ENCODE measurements around the gene LRP1B.

Gene LRP1B

DNA sequence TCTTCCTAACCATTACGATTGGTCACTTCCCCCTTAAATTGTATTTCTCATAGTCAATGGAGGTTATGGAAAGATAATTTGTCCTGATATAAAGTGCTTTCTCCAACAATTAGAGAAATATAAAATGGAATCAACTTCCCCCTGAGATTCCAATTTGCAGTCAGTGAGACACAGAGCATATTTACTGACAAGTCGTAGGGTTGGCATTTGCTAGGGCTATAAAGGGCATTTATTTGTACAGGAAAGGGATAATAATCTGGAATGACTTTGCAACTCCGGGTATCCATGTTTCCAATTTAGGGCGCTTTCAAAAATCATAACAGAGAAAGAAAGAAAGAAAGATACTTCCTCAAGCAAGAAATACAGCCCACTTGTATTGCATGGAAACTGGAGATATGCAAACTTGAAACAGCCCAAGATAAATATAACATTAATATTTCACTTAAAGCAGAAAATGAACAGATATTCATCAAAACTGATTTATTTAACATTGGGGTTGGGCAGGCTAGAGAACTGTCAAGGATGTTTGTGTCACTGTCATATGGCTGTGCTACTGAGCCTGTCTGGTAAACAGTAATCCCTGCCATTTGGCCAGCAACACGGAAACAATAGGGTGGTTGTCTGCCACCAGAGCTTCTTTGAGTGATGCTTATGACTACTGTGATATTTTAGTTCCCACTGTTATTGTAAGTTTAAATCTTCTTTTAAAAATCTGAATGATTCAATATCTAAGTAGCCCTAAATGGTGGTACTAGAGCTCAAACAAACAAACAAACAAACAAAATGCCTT is 621.8 kb downstream of the LRP1B start:
- no peak for DNase-seq (ENCODE audit: low spot score)

DNA sequence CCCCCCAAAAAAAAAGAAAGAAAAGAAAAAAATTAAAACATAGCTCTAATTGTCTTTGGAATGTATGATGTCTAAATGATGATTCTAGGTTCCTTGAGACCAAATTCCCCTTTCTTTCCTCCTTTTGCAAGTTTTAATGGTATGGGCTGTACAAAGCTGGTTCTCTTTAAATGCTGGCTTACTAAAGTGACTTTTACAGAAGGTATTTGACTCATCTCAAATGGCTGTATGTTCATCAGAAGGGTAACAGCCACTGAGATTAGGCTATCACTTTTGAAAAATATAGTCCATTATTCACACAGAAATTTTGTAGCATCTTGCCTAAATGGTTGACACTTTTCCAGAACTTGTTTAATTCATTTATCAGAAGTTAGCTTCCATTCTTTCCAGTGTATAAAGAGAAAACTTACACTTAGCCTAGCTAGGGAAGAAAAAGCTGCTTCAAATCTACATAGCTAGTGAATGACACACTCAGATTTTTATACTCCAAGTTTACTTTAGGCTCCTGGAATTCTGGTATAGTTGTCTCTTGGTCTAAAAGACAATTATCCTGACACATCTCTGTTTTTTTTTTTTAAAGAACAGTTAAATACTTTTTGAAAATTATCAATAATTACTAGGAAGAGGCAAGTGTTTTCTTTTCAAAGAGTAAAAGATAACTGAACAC is 622.6 kb downstream of the LRP1B start:
- no peak for DNase-seq (ENCODE audit: low spot score)

DNA sequence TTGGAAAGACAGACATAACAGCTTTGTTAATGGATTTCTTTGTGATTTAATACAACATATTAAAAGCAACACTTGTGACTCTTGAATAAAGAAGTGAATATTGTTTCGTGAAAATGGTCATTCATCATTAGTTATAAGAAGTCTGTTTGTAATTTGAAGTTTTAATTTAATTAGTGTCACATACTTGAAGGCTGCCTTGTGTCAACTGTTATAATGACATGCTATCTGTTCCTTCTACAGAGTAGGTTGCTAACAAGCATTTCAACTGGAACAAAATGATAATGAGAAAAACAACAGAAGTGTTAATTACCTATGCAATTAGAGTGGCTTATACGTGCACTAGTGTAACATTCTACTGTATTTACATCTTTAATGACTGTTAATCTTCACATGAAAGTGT is 624.7 kb downstream of the LRP1B start:
- DNase-seq (ENCODE audit: low spot score), result no peak

DNA sequence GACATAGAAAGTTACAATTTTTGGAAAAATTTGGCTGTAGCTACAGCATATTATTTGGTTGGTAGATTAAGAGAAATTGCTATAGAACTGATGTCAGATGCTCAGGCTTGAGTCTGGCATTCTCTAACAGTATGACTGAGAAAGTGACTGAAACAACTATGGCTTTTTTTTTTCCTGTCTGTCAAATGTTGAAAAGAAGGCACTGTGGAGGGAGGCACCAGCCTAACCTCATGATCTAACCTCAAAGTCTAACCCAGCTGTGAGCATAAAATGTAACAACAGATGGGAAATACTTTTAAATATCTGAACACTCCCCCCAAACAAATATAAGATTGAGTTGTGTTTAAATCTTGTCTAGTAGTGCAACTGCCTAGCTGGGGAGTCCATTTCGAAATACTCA is 629.1 kb downstream of the LRP1B start:
- DNase-seq (ENCODE audit: low spot score), result no peak

DNA sequence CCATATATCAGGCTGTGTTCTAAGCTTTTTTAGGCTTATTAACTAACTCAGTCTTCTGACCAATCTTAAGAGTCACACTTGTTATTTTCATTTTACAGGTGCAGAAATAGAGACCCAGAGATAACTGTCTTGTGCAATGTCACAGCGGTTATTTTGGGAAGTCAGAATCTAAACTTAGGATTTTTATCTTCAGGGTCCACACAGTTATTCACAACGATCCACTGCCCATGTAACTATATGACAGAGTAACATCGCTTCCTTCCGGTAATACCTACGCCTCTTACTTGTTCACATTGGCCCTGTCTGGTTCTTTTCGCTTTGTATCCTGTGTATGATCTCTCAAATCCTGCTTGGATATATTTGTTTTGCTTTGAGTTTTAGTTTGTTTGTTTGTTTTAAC is 631.7 kb downstream of the LRP1B start:
- DNase-seq (ENCODE audit: low spot score), result no peak

DNA sequence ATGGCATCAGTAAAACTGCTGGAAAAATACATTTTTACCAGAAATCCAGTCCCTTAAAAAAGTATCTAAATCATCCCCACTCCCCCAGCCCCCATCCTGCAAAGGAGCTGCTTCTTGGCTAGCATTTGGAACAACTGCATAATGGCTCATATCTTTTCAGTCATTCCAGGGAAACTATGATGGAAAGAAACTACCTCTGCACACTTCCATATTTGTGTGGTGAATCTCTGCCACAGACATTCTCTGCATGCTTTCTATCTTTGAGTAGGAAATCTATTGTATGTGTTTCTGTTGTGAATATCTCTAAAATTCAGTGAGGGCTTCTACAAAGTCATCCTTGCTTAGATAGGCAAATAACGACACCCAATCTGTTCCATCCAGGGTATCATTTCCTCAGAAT is 632.3 kb downstream of the LRP1B start:
- no peak for DNase-seq (ENCODE audit: low spot score)

DNA sequence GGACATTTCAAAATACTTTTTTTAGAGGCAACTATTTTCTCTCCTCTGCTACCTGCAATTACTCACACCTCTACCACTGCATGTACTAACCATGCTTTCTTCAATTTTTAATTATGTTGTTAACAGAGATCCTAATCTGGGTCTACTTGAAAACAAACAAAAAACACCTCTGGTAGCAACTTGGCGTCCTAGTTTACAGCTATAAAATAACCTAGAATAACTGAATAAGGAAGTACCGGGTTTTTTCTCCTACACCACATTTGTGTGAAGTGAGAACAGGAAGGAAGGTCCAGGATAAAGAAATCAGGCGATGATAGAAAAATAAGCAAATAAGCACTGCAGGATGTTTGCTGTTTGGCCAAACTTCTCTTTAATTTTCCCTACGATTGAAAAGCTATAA is 633.5 kb downstream of the LRP1B start:
- DNase-seq (ENCODE audit: low spot score), result no peak

DNA sequence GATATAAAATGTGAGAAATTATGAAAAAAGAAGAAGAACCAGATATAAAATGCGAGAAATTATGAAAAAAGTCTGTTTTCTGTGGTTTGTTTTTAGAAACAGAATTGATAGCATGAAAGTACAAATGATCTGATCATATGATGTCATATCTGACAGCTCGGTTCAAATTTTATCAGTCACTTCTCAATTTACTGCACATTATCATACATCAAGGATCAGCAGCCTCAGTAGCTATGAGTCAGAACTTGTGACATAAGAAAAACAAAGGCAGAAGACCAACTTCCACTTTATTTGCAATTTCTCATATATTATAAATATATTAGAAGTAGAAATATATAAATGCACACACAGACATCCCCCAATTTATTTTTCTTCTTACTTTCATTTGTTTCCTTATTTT is 634.0 kb downstream of the LRP1B start:
- DNase-seq (ENCODE audit: low spot score), result no peak

DNA sequence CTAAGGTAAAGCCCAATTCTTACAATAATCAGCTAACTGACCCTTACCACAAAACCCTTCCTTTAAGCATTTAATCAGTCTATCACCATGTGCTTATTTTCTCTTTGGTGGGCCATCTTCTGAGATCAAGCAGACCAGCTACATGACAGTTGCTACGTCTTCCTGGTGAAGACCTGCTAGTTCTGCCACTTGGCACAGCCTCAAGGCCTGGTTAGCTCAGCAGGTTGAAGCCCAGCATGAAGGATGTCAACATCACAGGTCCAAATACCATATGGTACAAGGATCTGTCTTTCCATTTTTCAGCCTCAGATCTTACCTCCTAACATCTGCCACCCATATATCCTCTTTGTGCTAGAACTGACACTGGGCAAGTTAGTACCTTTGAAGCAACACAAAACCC is 636.9 kb downstream of the LRP1B start:
- DNase-seq (ENCODE audit: low spot score), result no peak

DNA sequence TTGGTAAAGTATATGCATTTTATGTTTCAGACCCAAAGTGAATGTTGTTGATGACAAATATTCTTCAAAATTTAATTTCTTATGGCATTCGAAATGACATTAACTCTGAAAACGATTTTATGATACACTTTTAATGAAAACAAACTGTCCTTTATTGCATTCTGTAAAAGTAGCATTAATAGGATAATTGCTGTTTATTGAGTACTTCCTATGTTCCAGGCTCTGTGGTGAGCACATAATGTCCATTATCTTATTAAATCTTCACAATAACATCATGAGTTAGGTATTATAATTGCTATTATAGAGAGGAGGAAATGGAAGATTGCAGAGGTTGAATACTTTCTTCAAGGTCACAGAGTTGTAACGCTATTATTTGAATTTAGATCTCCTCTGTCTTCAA is 638.0 kb downstream of the LRP1B start:
- DNase-seq (ENCODE audit: low spot score), result no peak

DNA sequence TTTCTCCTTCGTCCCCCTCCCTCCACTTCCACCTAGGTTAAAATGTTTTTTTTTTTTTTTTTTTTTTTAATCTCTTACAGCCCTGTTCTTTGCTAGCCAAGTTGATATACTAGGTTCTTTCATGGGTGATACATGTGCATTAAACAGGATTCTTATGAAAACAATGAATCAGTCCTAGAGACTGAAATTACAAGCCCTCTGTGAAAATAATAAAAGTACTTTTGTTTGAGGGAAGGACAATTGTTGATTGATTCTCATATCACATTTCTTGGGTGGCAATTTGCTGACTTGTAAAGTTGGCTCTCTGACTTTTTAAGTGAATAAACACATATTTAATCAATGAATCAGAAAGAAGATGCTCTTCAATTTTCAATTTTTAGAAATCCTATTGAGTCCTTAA is 639.9 kb downstream of the LRP1B start:
- no peak for DNase-seq (ENCODE audit: low spot score)

DNA sequence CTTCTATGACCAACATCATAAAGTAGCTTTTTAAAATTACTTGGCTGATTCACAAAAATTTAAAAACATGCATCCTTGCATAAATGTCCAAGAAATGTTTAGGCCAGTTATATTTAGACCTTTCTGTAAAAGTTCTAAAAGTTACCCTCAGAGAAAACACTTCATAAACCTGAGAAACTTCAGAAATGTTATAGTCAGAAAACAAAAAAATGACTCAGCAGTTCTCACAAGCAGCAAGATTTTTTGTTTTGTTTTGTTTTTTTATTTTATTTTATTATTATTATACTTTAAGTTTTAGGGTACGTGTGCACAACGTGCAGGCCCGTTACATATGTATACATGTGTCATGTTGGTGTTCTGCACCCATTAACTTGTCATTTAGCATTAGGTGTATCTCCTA is 648.1 kb downstream of the LRP1B start:
- DNase-seq (ENCODE audit: low spot score), result no peak

DNA sequence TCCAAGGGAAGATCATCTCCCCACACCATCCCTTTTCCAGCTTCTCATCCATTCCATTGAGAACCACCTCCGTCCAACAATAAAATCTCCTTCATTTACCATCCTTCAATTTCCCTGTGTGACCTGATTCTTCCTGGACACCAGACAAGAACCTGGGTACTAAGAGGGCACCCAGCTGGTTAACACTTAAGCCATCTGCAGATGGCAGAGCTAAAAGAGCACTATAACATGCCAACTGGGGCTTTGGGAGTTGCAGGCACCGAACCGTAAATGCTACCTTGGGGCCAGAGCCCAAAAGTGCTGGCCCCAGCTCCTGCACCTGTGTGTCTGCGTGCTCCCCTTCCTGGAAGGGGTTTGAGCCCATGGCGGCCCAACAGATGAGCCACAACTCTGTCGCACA is 655.0 kb downstream of the LRP1B start:
- no peak for DNase-seq (ENCODE audit: low spot score)

DNA sequence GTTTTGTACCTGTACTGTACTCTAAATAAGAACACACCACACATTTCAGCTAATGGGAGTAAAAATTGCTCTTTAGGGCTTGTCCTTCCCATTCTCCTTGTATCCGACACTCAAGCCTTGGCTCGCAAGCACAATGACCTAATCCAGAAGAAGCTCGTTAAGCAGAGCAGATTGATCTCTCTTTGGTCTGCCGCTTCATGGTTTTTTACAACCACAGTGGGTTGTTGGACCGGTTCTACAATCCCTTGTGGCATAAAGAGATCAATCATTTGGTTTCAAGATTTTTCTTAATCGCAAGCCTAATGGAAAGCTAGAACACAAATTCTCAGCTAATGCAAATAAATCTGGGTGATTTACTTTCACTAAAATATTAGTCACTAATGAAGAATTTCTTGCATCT is 662.1 kb downstream of the LRP1B start:
- DNase-seq (ENCODE audit: low spot score), result no peak

DNA sequence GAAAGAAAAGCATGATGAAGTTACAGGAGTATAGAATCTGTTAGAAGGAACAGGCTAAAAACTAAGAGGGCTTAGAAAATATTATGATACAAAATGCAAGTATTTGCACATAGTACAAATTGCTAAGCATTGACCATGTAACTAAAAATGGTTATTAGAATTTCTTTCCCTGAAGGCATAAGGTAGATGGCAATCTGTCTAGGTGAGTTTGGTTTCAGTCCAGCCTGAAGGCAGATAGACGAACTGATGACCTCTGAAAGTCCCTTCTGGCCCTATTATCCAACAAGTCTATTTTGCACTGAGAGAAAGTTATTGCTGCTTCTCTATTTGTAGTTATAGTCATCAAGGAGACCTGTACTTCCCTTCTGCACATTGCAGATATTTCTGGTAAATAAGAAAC is 663.5 kb downstream of the LRP1B start:
- no peak for DNase-seq (ENCODE audit: low spot score)

DNA sequence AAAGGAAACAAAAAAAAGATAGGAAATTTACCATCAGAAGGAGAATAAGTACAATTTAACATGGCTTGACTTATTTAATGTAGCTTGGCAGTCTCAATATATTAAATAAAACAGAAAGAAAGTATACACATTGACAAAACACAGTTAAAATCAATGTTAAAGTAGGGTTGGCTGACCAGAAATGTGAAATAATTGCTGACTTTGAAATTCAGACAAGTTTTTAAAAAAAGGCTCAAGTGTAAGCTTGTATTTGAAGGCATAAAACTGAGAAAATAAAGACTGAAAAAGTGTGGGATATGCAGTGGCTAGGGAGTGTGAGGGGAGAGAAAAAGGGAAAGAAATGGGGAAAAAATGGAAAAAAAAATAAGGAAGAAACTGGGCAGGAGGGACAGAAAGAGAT is 665.8 kb downstream of the LRP1B start:
- DNase-seq (ENCODE audit: low spot score), result no peak

DNA sequence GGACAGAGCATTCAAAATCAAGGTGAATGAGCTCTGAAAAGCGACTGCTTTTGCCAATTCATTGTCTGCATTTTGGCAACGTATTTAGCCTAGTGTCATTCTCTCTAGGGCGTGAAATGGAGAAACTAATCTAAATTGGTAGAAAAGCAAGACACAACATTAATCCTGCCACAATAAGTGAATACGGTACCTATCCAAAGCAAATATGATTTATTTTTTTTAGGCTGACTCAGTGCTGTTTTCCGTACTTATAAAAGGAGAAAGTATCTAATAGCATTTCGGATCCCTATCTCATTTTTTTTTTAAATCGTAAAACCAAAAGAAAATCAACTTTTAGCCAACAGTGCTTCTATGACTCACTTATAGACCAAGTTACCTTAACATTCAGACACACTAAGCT is 672.5 kb downstream of the LRP1B start:
- no peak for DNase-seq (ENCODE audit: low spot score)

DNA sequence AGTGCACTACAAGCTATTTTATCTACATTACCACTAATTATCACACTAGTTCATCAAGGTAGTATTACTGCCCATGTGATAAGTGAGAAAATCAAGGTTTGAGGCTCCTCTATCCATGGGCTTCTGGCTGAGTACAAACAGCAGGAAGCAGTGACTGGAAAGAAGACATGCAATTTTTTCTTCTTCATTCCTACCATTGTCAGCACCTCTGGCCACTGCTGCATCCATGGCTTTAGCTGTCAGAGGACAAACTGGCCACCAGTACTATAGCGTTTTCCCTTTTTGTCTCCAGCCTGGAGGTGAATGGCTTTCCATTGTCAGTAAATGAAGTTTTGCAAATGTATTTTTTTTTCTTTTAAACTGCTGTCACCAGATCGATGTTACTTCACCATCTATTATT is 674.9 kb downstream of the LRP1B start:
- no peak for DNase-seq (ENCODE audit: low spot score)

DNA sequence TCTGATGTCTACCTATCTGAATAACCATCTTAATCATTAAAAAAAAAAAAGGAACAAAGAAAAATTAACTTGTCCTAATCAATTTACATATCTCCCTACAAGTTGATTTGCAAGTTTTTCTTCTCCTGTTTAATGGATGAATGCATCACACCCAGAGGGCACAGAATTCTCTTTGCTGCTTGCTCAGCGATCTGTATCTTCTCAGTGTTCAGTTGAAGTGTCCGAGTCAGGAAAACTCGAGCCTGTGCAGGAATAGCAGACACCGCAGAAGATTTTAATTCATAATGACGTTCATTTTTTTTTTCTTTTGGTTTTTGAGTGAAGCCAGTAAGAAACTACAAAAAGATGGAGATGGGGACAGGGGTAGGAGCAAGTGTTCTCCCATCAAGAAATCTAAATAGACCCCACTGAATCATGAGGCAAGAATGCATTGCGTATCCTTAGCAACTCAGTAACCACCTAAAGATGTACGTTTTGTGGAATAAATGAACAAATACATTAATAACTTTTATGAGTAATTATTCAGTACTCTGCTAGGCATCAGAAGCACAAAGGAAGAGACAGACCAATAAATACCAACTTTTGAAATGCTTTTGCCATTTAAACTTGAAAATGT is 675.5 kb downstream of the LRP1B start:
- no peak for DNase-seq (ENCODE audit: low spot score)

DNA sequence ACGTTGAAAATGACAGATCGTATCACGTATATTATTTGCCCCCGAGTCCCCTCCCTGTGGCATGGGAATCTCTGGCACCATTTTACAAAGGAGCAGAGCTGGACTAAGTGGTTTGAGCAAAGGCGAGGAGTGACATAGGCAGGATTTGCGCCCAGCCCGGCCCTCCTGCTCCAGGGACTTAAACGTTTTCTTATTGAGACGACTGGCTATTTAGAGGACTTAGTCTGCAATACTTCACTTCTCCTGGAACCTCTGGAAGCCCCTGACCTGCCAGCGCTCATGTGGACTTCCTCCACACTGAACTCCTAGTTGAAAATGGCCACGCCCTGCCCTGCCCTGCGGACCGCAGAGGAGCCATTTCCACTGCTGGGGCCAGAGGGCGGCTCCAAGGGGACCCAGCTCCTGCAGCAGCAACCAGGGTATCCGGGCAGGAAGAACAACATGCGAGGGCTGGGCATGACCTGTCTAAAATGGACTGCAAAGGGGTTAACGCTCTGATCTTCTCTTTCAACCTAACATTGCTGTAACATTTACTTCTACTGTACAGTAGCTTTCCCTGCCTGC is 690.7 kb downstream of the LRP1B start:
- no peak for DNase-seq (ENCODE audit: low spot score)

DNA sequence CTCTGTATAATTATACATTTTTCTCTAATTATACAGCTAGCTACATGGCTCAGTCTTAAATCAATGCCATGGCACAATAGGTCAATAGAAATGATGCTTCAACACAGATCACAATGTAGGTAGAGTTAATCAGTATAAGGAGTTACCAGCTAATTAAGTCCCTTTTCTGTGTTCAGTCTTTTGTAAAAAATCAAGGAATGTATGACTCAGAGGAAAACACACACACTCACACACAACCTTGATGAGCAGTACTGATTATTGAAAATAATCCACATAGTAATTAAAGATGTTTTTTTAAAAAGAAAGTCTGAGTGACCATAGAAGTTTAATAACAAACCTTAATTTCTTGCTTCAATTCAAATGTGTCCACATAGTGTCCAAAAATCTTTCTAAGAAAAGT is 691.3 kb downstream of the LRP1B start:
- DNase-seq (ENCODE audit: low spot score), result no peak

DNA sequence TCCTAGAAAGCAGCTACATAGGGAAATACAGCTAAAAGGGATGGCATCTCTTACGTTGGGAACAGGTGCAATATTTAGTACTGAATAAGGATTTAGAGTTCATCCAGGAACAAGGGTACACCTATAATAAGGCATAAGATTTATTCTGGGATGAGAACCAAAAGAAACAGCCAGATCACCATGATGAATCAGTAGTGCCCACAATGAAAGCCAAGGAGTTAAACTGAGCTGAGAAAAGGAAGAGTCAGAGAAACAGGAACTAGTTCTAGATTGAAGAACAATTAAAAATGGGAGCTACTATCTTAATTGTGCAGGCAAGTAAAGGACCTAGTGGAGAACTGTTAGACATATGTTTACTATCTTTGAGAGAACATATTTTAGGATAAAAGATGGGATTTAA is 692.3 kb downstream of the LRP1B start:
- DNase-seq (ENCODE audit: low spot score), result no peak

DNA sequence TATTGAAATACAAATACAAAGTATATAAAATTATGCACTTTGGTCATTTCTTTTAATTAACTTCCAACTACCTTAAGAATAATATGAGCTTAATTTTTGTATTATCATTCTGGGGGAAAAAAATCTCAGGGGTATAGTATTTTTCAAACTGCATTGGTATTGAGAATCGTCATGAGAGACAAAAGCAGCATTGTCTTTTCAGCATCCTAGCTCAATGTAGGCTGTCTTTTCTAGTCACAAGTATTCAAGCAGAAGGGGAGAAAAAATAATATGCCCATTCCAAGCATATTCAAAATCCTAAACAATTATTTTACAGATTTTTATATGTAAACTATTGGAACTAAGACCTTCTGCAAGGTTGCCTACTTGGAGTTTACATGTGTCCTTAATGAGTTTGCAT is 693.3 kb downstream of the LRP1B start:
- DNase-seq (ENCODE audit: low spot score), result no peak

All from HuH-7.5 (cell line).